Measurements from ENCODE around the gene SNAP25.
A peak's percentile ranks its signal among the peaks of the same experiment; 100 is the strongest.

The SNAP25 gene

GRCh38 chr20:10278412-10278811, 59.8 kb downstream of the SNAP25 start:
- TF ChIP-seq TCF7L2 (IDR thresholded peaks at IDR 0.05; ENCODE audit: borderline replicate concordance, low read depth, low read length) (peak; percentile 82; the same call in 1 of the 2 replicates), ZNF701 (tag by site-specific recombination; IDR thresholded peaks at IDR 0.05) (no peak)
- Histone ChIP-seq H3K4me3 (ENCODE audit: low read depth, low read length) (no peak overlapping the region), H3K9me3 (ENCODE audit: control insufficient read depth, insufficient read depth, low read depth, low read length) (no peaks in the 10 kb centered on the region), H3K27ac (ENCODE audit: extremely low read depth, low read depth, low read length) (no peak overlapping the region), H3K4me1 (ENCODE audit: control insufficient read depth, insufficient read depth, low read length) (peaks cover 4% of the 10 kb centered on the region; the same call in 1 of the 2 replicates), H3K36me3 (ENCODE audit: control insufficient read depth in 2 of 2, insufficient read depth in 1 of 2, low read length in 2 of 2) (no peaks in the 10 kb centered on the region)
- ChIA-PET POLR2A (no interaction called here), CTCF (no interaction called here)

- TF ChIP-seq PRDM10 (tag by site-specific recombination; IDR thresholded peaks at IDR 0.05) (no peak), SCRT2 (tag by site-specific recombination; IDR thresholded peaks at IDR 0.05) (no peak), SCRT1 (tag by site-specific recombination; IDR thresholded peaks at IDR 0.05; ENCODE audit: borderline replicate concordance) (no peak), ZBTB8A (tag by site-specific recombination; IDR thresholded peaks at IDR 0.05) (no peak), ZNF449 (tag by site-specific recombination; IDR thresholded peaks at IDR 0.05) (no peak), ZNF354C (tag by site-specific recombination; IDR thresholded peaks at IDR 0.05; ENCODE audit: borderline replicate concordance, low read depth) (no peak), ZBTB21 (tag by site-specific recombination; IDR thresholded peaks at IDR 0.05) (no peak), ZNF394 (tag by site-specific recombination; IDR thresholded peaks at IDR 0.05; ENCODE audit: borderline replicate concordance) (no peak), ZNF223 (tag by site-specific recombination; IDR thresholded peaks at IDR 0.05) (no peak)
- Histone ChIP-seq H3K4me1 (ENCODE audit: control insufficient read depth, insufficient read depth, low read length) (peaks cover 4% of the 10 kb centered on the region; the same call in 1 of the 2 replicates), H3K27ac (ENCODE audit: extremely low read depth, low read depth, low read length) (no peak overlapping the region), H3K9me3 (ENCODE audit: control insufficient read depth, insufficient read depth, low read depth, low read length) (no peaks in the 10 kb centered on the region), H3K4me3 (ENCODE audit: low read depth, low read length) (no peak overlapping the region), H3K36me3 (ENCODE audit: control insufficient read depth in 2 of 2, insufficient read depth in 1 of 2, low read length in 2 of 2) (no peaks in the 10 kb centered on the region)
- POLR2A ChIA-PET = interaction anchor here (0.6 kb wide), 1 partner anchor 61 kb away, joined by 3 read pairs; the partner anchor contains the start of gene SNAP25
- CTCF ChIA-PET = no interaction called here
These were observed 61.6 kb downstream of the SNAP25 start for GRCh38 chr20:10280018-10280908.

GRCh38 chr20:10281911-10282310, 63.3 kb downstream of the SNAP25 start:
- Histone ChIP-seq H3K9me3 (ENCODE audit: control insufficient read depth, insufficient read depth, low read depth, low read length) (no peaks in the 10 kb centered on the region), H3K36me3 (ENCODE audit: control insufficient read depth in 2 of 2, insufficient read depth in 1 of 2, low read length in 2 of 2) (no peaks in the 10 kb centered on the region), H3K4me3 (ENCODE audit: low read depth, low read length) (no peak overlapping the region), H3K4me1 (ENCODE audit: control insufficient read depth, insufficient read depth, low read length) (peaks cover 4% of the 10 kb centered on the region; the same call in 1 of the 2 replicates), H3K27ac (ENCODE audit: extremely low read depth, low read depth, low read length) (no peak overlapping the region)
- POLR2A ChIA-PET = no interaction called here
- CTCF ChIA-PET = no interaction called here
- TF ChIP-seq ZNF555 (tag by site-specific recombination; conservative IDR thresholded peaks at IDR 0.05) = no peak
- TF ChIP-seq ZNF366 (tag by site-specific recombination; conservative IDR thresholded peaks at IDR 0.05) = peak; percentile 61; the same call in 1 of the 2 replicates
- no peak for TF ChIP-seq ZNF664 (tag by site-specific recombination; IDR thresholded peaks at IDR 0.05)
- no peak for TF ChIP-seq EGR2 (tag by site-specific recombination; IDR thresholded peaks at IDR 0.05; ENCODE audit: low read depth)
- no peak for TF ChIP-seq FEZF1 (tag by site-specific recombination; IDR thresholded peaks at IDR 0.05)
- no peak for TF ChIP-seq ZNF223 (tag by site-specific recombination; IDR thresholded peaks at IDR 0.05)
